ENCODE data around the gene HLA-DRB1. TPM values are rescaled to one million over a fixed set of nuclear protein-coding genes. Genes with fewer than 3 reads are reported as not detected.
A peak's percentile ranks its signal among the peaks of the same experiment; 100 is the strongest.

The HLA-DRB1 gene
- total RNA-seq, 1 experiment from 2014 or later = 141 TPM

- Mint-ChIP-seq H3K36me3 (ENCODE audit: insufficient read depth, unreplicated experiment) (no peaks in the 10 kb centered on the region), H3K4me1 (ENCODE audit: low read depth, unreplicated experiment) (no peaks in the 10 kb centered on the region), H3K4me3 (ENCODE audit: low read depth, unreplicated experiment) (no peak overlapping the region), H3K27ac (ENCODE audit: unreplicated experiment) (no peak overlapping the region), H3K27me3 (ENCODE audit: unreplicated experiment) (peaks cover 10% of the 10 kb centered on the region), H3K9me3 (ENCODE audit: low read depth, unreplicated experiment) (no peaks in the 10 kb centered on the region)
- TF ChIP-seq CTCF (IDR thresholded peaks at IDR 0.05; ENCODE audit: unreplicated experiment) = no peak
- CTCF ChIA-PET = no interaction called here
- TSS peak; percentile 33 for BruUV-seq (replicated peaks)
- DNase-seq = no peak
- intact Hi-C loops (cut with micrococcal nuclease; ENCODE audit: unreplicated experiment) = loop anchor here (10.0 kb wide), 1 partner anchor 91 kb away; no protein-coding TSS in a partner anchor
These were observed 13.4 kb downstream of the HLA-DRB1 start for GRCh38 chr6:32576250-32576649.

DNA sequence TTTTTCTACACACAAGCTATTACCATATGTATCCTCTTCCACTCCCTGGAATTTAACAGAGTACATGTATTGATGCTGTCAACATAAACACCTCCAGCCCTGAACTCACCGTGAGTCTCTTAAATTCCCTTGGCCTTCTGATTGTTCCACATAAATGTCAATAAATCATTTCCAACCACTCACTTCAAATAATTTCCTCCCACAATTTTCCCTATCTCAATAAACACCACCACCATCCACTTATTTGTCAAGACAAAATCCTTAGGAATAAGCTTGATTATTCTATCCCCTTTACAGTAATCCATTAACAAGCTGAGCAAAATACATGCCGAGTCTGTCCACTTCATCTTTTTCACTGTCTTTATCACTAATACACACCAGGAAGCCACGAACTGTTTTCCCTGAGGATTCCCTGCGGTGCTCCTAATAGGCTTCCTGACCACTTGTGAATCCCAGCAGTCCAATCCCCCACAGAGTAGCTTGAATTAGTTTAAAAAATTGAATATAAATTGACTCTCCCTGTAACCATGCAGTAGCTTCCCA lies 19.2 kb downstream of the HLA-DRB1 start:
- CTCF ChIA-PET = interaction anchor here (1.5 kb wide), 1 partner anchor 89 kb away, joined by 3 read pairs; no protein-coding TSS in a partner anchor
- no peak for TF ChIP-seq CTCF (IDR thresholded peaks at IDR 0.05; ENCODE audit: unreplicated experiment)

GRCh38 chr6:32568561-32568960 lies 21.1 kb downstream of the HLA-DRB1 start:
- no peak overlapping the region for H3K4me3 Mint-ChIP-seq (ENCODE audit: low read depth, unreplicated experiment)
- peaks cover 21% of the 10 kb centered on the region for H3K27me3 Mint-ChIP-seq (ENCODE audit: unreplicated experiment)
- CTCF ChIA-PET = interaction anchor here (0.6 kb wide), 1 partner anchor 37 kb away, joined by 3 read pairs; no protein-coding TSS in a partner anchor
- no peak for TF ChIP-seq CTCF (IDR thresholded peaks at IDR 0.05; ENCODE audit: unreplicated experiment)
- no peaks in the 10 kb centered on the region for H3K4me1 Mint-ChIP-seq (ENCODE audit: low read depth, unreplicated experiment)
- no peak overlapping the region for H3K27ac Mint-ChIP-seq (ENCODE audit: unreplicated experiment)
- H3K36me3 Mint-ChIP-seq (ENCODE audit: insufficient read depth, unreplicated experiment) = no peaks in the 10 kb centered on the region
- H3K9me3 Mint-ChIP-seq (ENCODE audit: low read depth, unreplicated experiment) = no peaks in the 10 kb centered on the region
- DNase-seq = no peak
- no TSS peak for BruUV-seq (replicated peaks)
- intact Hi-C loops (cut with micrococcal nuclease; ENCODE audit: unreplicated experiment) = no loop called here

More for the DNA sequence above, 19.2 kb downstream of the HLA-DRB1 start:
- intact Hi-C loops (cut with micrococcal nuclease; ENCODE audit: unreplicated experiment) = loop anchor here (5.0 to 10.0 kb wide), 2 partner anchors 43 to 86 kb away; no protein-coding TSS in a partner anchor
- H3K27ac Mint-ChIP-seq (ENCODE audit: unreplicated experiment) = no peak overlapping the region
- no peak overlapping the region for H3K4me3 Mint-ChIP-seq (ENCODE audit: low read depth, unreplicated experiment)
- no peak for DNase-seq
- no peaks in the 10 kb centered on the region for H3K9me3 Mint-ChIP-seq (ENCODE audit: low read depth, unreplicated experiment)
- peaks cover 21% of the 10 kb centered on the region for H3K27me3 Mint-ChIP-seq (ENCODE audit: unreplicated experiment)
- BruUV-seq (replicated peaks) = no TSS peak
- H3K4me1 Mint-ChIP-seq (ENCODE audit: low read depth, unreplicated experiment) = no peaks in the 10 kb centered on the region
- H3K36me3 Mint-ChIP-seq (ENCODE audit: insufficient read depth, unreplicated experiment) = no peaks in the 10 kb centered on the region

DNA sequence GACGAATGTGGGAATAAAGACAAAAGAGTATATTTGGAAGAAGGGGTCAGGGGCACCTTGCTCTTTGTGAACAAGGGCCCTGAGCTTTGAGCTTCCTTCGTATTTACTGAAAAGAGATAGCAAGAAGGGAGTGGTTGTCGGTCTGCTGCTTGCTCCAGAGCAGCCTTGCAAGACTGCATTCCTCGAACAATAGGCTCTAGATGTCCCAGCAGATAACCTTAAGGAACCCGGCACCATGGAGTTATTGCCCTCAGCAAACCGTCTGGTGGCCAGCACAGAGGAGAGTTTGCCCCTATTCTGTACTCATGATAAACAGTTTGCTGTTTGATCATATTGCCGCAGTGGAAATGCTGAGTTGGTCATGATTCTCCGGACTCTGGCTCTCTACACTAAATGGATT lies 22.7 kb downstream of the HLA-DRB1 start:
- H3K27ac Mint-ChIP-seq (ENCODE audit: unreplicated experiment) = no peak overlapping the region
- no TSS peak for BruUV-seq (replicated peaks)
- H3K36me3 Mint-ChIP-seq (ENCODE audit: insufficient read depth, unreplicated experiment) = no peaks in the 10 kb centered on the region
- DNase-seq = no peak
- H3K27me3 Mint-ChIP-seq (ENCODE audit: unreplicated experiment) = peaks cover 21% of the 10 kb centered on the region
- TF ChIP-seq CTCF (IDR thresholded peaks at IDR 0.05; ENCODE audit: unreplicated experiment) = no peak
- H3K9me3 Mint-ChIP-seq (ENCODE audit: low read depth, unreplicated experiment) = no peaks in the 10 kb centered on the region
- intact Hi-C loops (cut with micrococcal nuclease; ENCODE audit: unreplicated experiment) = no loop called here
- H3K4me3 Mint-ChIP-seq (ENCODE audit: low read depth, unreplicated experiment) = no peak overlapping the region
- no peaks in the 10 kb centered on the region for H3K4me1 Mint-ChIP-seq (ENCODE audit: low read depth, unreplicated experiment)
- CTCF ChIA-PET = no interaction called here
